ENCODE data around the gene DNAH2.

Gene DNAH2

DNA sequence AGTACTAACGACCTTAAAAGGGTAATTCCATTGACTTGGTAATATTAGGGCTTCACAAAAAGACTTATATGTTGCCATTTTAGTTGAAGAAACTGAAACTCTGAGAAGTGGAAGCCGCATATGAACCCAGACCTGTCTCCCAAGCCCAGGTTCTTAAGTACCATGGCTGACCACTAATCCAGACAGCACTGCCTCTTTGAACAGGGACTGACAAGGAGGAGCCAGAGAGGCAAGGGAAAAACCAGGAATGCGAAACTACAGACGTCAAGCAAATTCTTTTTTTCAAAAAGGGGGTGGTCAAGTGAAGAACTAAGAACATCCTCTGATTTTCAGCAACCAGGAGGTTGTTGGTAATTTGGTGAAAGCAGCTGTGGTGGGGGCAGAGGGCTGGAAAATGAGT is 155.5 kb downstream of the DNAH2 start:
- DNase-seq (ENCODE audit: low read depth) = no peak

- no peak for DNase-seq (ENCODE audit: low read depth)
Observed at GRCh38 chr17:7875804-7876370, 158.3 kb downstream of the DNAH2 start.

DNA sequence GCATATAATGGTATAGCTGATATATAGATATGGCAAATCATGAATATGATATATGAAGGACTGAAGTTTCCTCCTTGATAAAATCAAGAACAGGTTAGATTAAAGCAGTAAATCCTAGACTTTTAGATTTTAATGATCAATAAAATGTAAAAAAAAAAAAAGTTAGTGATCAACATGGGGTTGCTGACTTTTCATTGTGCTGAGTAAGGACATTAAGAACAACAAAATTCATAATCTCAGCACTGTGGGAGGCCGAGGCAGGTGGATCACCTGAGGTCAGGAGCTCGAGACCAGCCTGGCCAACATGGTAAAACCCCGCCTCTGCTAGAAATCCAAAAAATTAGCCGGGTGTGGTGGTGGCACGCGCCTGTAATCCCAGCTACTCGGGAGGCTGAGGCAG is 160.7 kb downstream of the DNAH2 start:
- DNase-seq (ENCODE audit: low read depth) = no peak

DNA sequence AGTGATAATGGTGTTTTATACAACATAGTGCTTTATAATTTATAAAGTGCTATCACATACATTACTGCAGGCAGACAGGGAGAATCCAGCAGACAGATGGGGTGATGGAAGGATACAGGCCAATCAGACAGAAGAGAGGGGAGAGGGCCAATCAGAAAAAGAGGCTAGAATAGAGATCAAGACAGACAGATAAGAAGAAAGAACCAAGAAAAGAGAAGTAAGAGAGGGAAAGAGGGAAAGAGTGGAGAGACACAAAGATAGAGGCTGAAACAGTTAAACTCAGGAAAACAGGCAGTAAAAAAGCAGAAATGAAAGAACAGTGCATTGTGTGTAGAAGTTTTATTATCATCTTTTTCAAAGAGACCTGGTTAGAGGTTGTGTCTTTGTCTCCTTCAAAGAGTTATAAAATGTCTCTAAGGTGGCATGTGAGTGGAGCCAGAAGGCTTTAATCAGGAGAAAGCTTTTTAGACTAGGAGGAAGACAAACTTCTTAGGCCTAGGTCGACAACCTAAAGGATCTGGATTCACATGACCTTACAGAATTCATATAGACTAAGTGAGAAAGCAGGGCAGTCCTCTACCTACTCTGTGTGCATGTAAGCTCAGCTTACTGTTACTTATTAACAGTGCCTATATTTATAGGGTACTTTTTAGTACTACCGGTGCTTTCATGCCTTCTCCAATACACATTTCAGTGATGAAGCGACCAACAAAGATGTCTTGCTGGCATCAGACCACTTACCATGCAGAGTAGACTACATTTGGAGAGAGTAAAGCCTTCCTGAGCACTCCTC is 162.7 kb downstream of the DNAH2 start:
- no peak for DNase-seq (ENCODE audit: low read depth)

- DNase-seq (ENCODE audit: low read depth) = no peak
Observed at GRCh38 chr17:7881276-7882054, 163.9 kb downstream of the DNAH2 start.

GRCh38 chr17:7882068-7882467 is 164.5 kb downstream of the DNAH2 start:
- DNase-seq (ENCODE audit: low read depth) = no peak

- DNase-seq (ENCODE audit: low read depth) = no peak
Observed at GRCh38 chr17:7882629-7883028, 165.1 kb downstream of the DNAH2 start.
